Left lung (tissue), 10 donors: ENCODE data around the gene SLC9A9. TPM values are rescaled to one million over a fixed set of nuclear protein-coding genes. Genes with fewer than 3 reads are reported as not detected.

Source experiments
- ATAC-seq: fragments of 200-7000 bp; cut with Tn5 transposase; one replicate; pipeline ENCODE4 v1.9.1; 2020; ENCODE audit warnings: moderate library complexity
- DNase-seq, 4 donors: peaks; one replicate each; pipeline ENCODE4 v3.0.0-alpha.2; 2013 to 2020
- H3K27ac ChIP-seq, 2 donors: fragments of 200-600 bp; sonication (generic) in 1 of 2; one replicate each; pipeline versions ENCODE4 v1.5.0 to v1.8.0; 2020 to 2021
- H3K27me3 ChIP-seq, 2 donors: fragments of 200-600 bp; sonication (generic) in 1 of 2; one replicate each; pipeline versions ENCODE4 v1.5.0 to v1.8.0; 2020 to 2021
- H3K36me3 ChIP-seq, 2 donors: fragments of 200-600 bp; sonication (generic) in 1 of 2; one replicate each; pipeline versions ENCODE4 v1.5.0 to v1.8.0; 2020 to 2021
- H3K4me1 ChIP-seq, 2 donors: fragments of 200-600 bp; one replicate each; pipeline ENCODE4 v1.8.0; 2021
- H3K4me3 ChIP-seq, 2 donors: fragments of 200-600 bp; sonication (generic) in 1 of 2; one replicate each; pipeline versions ENCODE4 v1.5.0 to v1.8.0; 2020 to 2021; ENCODE audit warnings: mild to moderate bottlenecking in 1 of 2
- H3K9me3 ChIP-seq, 2 donors: fragments of 200-600 bp; sonication (generic) in 1 of 2; one replicate each; pipeline versions ENCODE4 v1.5.0 to v1.8.0; 2020 to 2021
- CTCF ChIP-seq, 2 donors: fragments of 200-600 bp; sonication (generic) in 1 of 2; IDR thresholded peaks; one replicate each; pipeline versions ENCODE4 v1.5.0 to v1.8.0; 2021; ENCODE audit warnings: antibody characterized with exemption in 2 of 2
- intact Hi-C, 2 donors: fragments of 100-400 bp; cut with DNase I; formaldehyde crosslinking; loops; one replicate each; pipeline versions ENCODE4 v1.11.2 to v1.14.2; 2022
- polyA plus RNA-seq, 6 donors: library from polyadenylated mRNA; unstranded; fragments of 120-200 nt; gene quantifications; one replicate each; pipeline ENCODE4 v1.2.1, GENCODE V29; 2013; ENCODE audit not compliant: insufficient read length in 6 of 6
- total RNA-seq, 2 donors: library from RNA; stranded (reverse); fragmentation: NEBNext Ultra II Directional; extraction: Animal tissue kit (Norgen Biotek cat#: 25700); gene quantifications; one replicate each; pipeline ENCODE4 v1.2.1, GENCODE V29; 2021
- donor health status: DM: no; HTN: yes; CAD: no.
- donor health status: DM: no; HTN: no; CAD: no.

Gene SLC9A9
- total and polyA plus RNA-seq, 8 donors = 13.9 to 19.6 (median 16.8) TPM

GRCh38 chr3:143358155-143358792, 490.0 kb downstream of the SLC9A9 start:
- no peaks in the 10 kb centered on the region for H3K9me3 ChIP-seq
- H3K27ac ChIP-seq = no peak overlapping the region
- H3K36me3 ChIP-seq = no peaks in the 10 kb centered on the region
- H3K27me3 ChIP-seq = no peaks in the 10 kb centered on the region
- H3K4me1 ChIP-seq = peaks cover 0 to 4% of the 10 kb centered on the region in 2 donors
- intact Hi-C loops = no loop called here
- TF ChIP-seq CTCF (IDR thresholded peaks at IDR 0.05) = no peak
- no peak overlapping the region for H3K4me3 ChIP-seq
- no peak for DNase-seq
- ATAC-seq = no peak

GRCh38 chr3:143357700-143358099, 490.6 kb downstream of the SLC9A9 start:
- intact Hi-C loops = no loop called here
- Histone ChIP-seq H3K4me3 (no peak overlapping the region), H3K4me1 (peaks cover 0 to 2% of the 10 kb centered on the region in 2 donors), H3K27me3 (no peaks in the 10 kb centered on the region), H3K27ac (no peak overlapping the region), H3K9me3 (no peaks in the 10 kb centered on the region), H3K36me3 (no peaks in the 10 kb centered on the region)
- no peak for DNase-seq
- ATAC-seq = no peak
- TF ChIP-seq CTCF (IDR thresholded peaks at IDR 0.05) = no peak

DNA sequence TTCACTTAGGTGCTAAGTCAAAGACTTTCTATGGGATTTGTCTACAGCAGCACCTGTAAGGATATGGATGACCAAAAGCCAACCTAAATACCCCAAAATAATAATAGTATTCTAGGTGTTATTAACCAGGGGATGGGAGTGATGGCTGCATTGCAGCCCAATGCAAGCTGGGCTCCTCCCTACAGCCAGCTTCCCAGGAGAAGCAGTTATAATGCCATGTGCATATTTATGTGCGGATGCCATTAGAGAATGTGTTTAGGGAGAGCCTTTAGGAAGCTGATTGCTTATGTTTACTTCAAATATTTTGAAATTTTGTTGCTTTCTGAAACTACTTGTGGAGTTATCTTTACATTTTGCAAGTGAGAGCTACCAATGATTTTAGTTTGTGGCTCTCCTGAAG, 491.4 kb downstream of the SLC9A9 start:
- intact Hi-C loops = no loop called here
- no peak overlapping the region for H3K27ac ChIP-seq
- TF ChIP-seq CTCF (IDR thresholded peaks at IDR 0.05) = no peak
- H3K27me3 ChIP-seq = no peaks in the 10 kb centered on the region
- no peaks in the 10 kb centered on the region for H3K9me3 ChIP-seq
- no peak overlapping the region for H3K4me3 ChIP-seq
- DNase-seq (no peak), ATAC-seq (no peak)
- no peaks in the 10 kb centered on the region for H3K4me1 ChIP-seq
- no peaks in the 10 kb centered on the region for H3K36me3 ChIP-seq

GRCh38 chr3:143354342-143354741, 493.9 kb downstream of the SLC9A9 start:
- H3K27me3 ChIP-seq = no peaks in the 10 kb centered on the region
- intact Hi-C loops = no loop called here
- ATAC-seq (no peak), DNase-seq (no peak)
- H3K36me3 ChIP-seq = no peaks in the 10 kb centered on the region
- no peaks in the 10 kb centered on the region for H3K4me1 ChIP-seq
- H3K9me3 ChIP-seq = no peaks in the 10 kb centered on the region
- H3K4me3 ChIP-seq = no peak overlapping the region
- H3K27ac ChIP-seq = no peak overlapping the region
- no peak for TF ChIP-seq CTCF (IDR thresholded peaks at IDR 0.05)

DNA sequence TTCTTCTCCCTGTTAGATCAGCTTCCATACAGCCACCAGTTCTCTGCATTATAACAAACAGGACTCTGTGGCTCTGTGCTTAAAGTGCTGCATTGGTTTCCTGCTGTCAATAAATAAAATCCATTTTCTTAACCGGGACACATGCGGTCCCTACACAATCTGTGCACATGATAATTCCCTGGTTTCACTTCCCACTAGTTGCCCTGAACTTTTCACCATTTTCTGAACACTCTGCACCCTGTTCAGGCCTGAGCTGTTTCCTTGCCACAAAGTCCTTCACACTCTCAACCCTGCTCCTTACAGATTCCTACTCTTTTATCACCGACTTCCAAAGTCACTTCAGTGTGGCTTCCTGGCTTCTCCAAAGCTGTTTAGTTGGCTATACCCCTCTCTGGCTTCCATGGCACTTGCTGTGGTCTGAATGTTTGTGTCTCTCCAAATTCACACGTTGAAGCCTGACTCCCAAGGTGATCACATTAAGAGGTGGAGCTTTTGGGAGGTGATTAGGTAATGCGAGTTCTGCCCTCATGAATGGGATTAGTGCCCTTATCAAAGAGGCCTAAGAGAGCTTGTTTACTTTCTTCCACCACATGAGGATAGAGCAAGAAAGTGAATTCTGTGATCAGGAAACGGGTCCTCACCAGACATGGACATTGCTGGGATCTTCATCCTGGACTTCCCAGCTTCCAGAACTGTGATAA, 495.3 kb downstream of the SLC9A9 start:
- H3K36me3 ChIP-seq = no peaks in the 10 kb centered on the region
- no peak for DNase-seq
- ATAC-seq = peak; percentile 57
- H3K4me3 ChIP-seq = no peak overlapping the region
- intact Hi-C loops = no loop called here
- H3K9me3 ChIP-seq = no peaks in the 10 kb centered on the region
- peaks cover 0 to 3% of the 10 kb centered on the region in 2 donors for H3K4me1 ChIP-seq
- no peak for TF ChIP-seq CTCF (IDR thresholded peaks at IDR 0.05)
- H3K27me3 ChIP-seq = no peaks in the 10 kb centered on the region
- no peak overlapping the region for H3K27ac ChIP-seq
